Suppressor macrophage treated with lipopolysaccharide for 1 hour (primary cell): ENCODE results near the gene USP10.
A peak's percentile ranks its signal among the peaks of the same experiment; 100 is the strongest.
"Not testable (repeated sequence)": the region's sequence is repeated elsewhere in the genome, so short reads cannot be mapped to it uniquely, and the experiment has no call there.

Source experiments
- DNase-seq, 3 donors: peaks; one replicate each; pipeline ENCODE4 v3.0.0-alpha.2; 2020 to 2022

The USP10 gene

GRCh38 chr16:84729716-84730320 is 30.0 kb downstream of the USP10 start:
- peak; percentile 43 to 52 (median 44) for DNase-seq

- peak; percentile 85 to 88 (median 88) for DNase-seq
Measured at GRCh38 chr16:84730406-84731106, 30.8 kb downstream of the USP10 start.

GRCh38 chr16:84732332-84732673 is 32.5 kb downstream of the USP10 start:
- DNase-seq = not testable (repeated sequence)

- no peak for DNase-seq
Measured at GRCh38 chr16:84732674-84733352, 33.0 kb downstream of the USP10 start.

GRCh38 chr16:84735849-84736586 is 36.2 kb downstream of the USP10 start:
- no peak for DNase-seq

GRCh38 chr16:84737192-84738011 is 37.6 kb downstream of the USP10 start:
- no peak for DNase-seq

- DNase-seq = peak; percentile 90 to 93 (median 93)
Measured at GRCh38 chr16:84738255-84739038, 38.6 kb downstream of the USP10 start.

GRCh38 chr16:84739349-84740124 is 39.7 kb downstream of the USP10 start:
- DNase-seq = peak; percentile 63 to 84 (median 83)

- DNase-seq = no peak
Measured at GRCh38 chr16:84740596-84741116, 40.9 kb downstream of the USP10 start.

- peak; percentile 68 to 78 (median 70) for DNase-seq
Measured at GRCh38 chr16:84741340-84741830, 41.6 kb downstream of the USP10 start.

- DNase-seq = peak; percentile 57 to 61 (median 60)
Measured at GRCh38 chr16:84742641-84743092, 42.9 kb downstream of the USP10 start.

- DNase-seq = no peak
Measured at GRCh38 chr16:84746231-84746630, 46.4 kb downstream of the USP10 start.

GRCh38 chr16:84746875-84747274 is 47.1 kb downstream of the USP10 start:
- DNase-seq = no peak

GRCh38 chr16:84748247-84748646 is 48.4 kb downstream of the USP10 start:
- not testable (repeated sequence) for DNase-seq

GRCh38 chr16:84749072-84749471 is 49.3 kb downstream of the USP10 start:
- peak in 1 of 3 donors; percentile 29 for DNase-seq

- no peak for DNase-seq
Measured at GRCh38 chr16:84749815-84750214, 50.0 kb downstream of the USP10 start.

- no peak for DNase-seq
Measured at GRCh38 chr16:84750575-84750974, 50.8 kb downstream of the USP10 start.

- DNase-seq = peak; percentile 58 to 66 (median 62)
Measured at GRCh38 chr16:84751241-84751640, 51.4 kb downstream of the USP10 start.

GRCh38 chr16:84751947-84752346 is 52.1 kb downstream of the USP10 start:
- DNase-seq = peak; percentile 63 to 88 (median 86)

- peak in 1 of 3 donors; percentile 51 for DNase-seq
Measured at GRCh38 chr16:84752600-84752999, 52.8 kb downstream of the USP10 start.
